GM18505 (cell line): ENCODE results near the gene LRR1.
"Not testable (repeated sequence)": the region's sequence is repeated elsewhere in the genome, so short reads cannot be mapped to it uniquely, and the experiment has no call there.

Source experiments
- ATAC-seq: cut with Tn5 transposase; IDR thresholded peaks from one replicate; pipeline ENCODE4 v1.9.1; 2021; ENCODE audit not compliant: unreplicated experiment
- POLR2A ChIP-seq: IDR thresholded peaks from 4 replicates; pipeline ENCODE4 v1.6.1; 2011; ENCODE audit warnings: borderline replicate concordance; ENCODE audit not compliant: insufficient read depth, insufficient read length; ENCODE audit errors: extremely low read depth

The LRR1 gene

GRCh38 chr14:49607583-49607982, 8.8 kb downstream of the LRR1 start:
- ATAC-seq: no peak

GRCh38 chr14:49612251-49612650, 13.5 kb downstream of the LRR1 start:
- no peak for ATAC-seq
- no peak for TF ChIP-seq POLR2A

More at GRCh38 chr14:49607583-49607982, 8.8 kb downstream of the LRR1 start:
- no peak for TF ChIP-seq POLR2A

GRCh38 chr14:49612671-49613070, 13.9 kb downstream of the LRR1 start:
- no peak for ATAC-seq
- TF ChIP-seq POLR2A: no peak

- no peak for ATAC-seq
Observed at GRCh38 chr14:49614196-49614595, 15.5 kb downstream of the LRR1 start.

GRCh38 chr14:49615776-49616175, 17.0 kb downstream of the LRR1 start:
- no peak for TF ChIP-seq POLR2A

More at GRCh38 chr14:49614196-49614595, 15.5 kb downstream of the LRR1 start:
- TF ChIP-seq POLR2A: no peak

GRCh38 chr14:49617852-49618519, 19.2 kb downstream of the LRR1 start:
- TF ChIP-seq POLR2A: no peak
- no peak for ATAC-seq

More at GRCh38 chr14:49615776-49616175, 17.0 kb downstream of the LRR1 start:
- ATAC-seq: no peak

GRCh38 chr14:49619273-49619672, 20.5 kb downstream of the LRR1 start:
- ATAC-seq: not testable (repeated sequence)

- ATAC-seq: no peak
Observed at GRCh38 chr14:49619730-49620129, 21.0 kb downstream of the LRR1 start.

GRCh38 chr14:49620182-49621113, 21.7 kb downstream of the LRR1 start, which contains the start of the genes MGAT2 and RPL36AL:
Gene MGAT2, plus strand, starts transcription at chr14:49620799. Its CDS starts 470 bp downstream, at chr14:49621269.
Gene RPL36AL, minus strand, starts transcription at chr14:49620626. Its CDS starts 1,522 bp downstream, at chr14:49619104.
- ATAC-seq: peak; percentile 94
- TF ChIP-seq POLR2A: peak; percentile 99

More at GRCh38 chr14:49619730-49620129, 21.0 kb downstream of the LRR1 start:
- no peak for TF ChIP-seq POLR2A

GRCh38 chr14:49621114-49621881, 22.6 kb downstream of the LRR1 start:
- no peak for TF ChIP-seq POLR2A
- peak; percentile 29 for ATAC-seq

- TF ChIP-seq POLR2A: no peak
- no peak for ATAC-seq
Observed at GRCh38 chr14:49622022-49622607, 23.4 kb downstream of the LRR1 start.

- no peak for TF ChIP-seq POLR2A
Observed at GRCh38 chr14:49623387-49623786, 24.6 kb downstream of the LRR1 start.

More at GRCh38 chr14:49623387-49623786, 24.6 kb downstream of the LRR1 start:
- no peak for ATAC-seq
